ENCODE results near the gene RUNX1. TPM values are rescaled to one million over a fixed set of nuclear protein-coding genes. Genes with fewer than 3 reads are reported as not detected.

Gene RUNX1
- total and polyA plus RNA-seq, 2 of the 13 experiments (the other 11 are each of a cell fraction or from before 2014, with no cell fraction given), result 5.4 to 6.4 TPM

DNA sequence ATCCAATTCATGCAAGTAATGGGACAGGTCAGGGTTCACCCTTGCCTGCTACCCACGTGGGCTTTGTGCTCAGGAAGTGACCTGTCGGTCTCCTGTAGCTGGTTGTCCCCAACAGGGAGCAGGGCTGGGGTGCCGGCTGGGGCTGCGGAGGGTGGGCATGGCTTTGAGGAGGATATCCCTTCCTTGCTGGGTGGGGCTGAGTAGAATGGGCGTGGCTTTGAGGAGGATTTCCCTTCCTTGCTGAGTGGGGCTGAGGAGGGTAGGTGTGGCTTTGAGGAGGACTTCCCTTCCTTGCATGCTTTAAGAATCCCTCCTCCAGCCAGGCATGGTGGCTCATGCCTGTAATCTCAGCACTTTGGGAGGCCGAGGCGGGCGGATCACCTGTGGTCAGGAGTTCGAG lies 229.1 kb downstream of the RUNX1 start (continued):
- TF ChIP-seq ATAD3A (CRISPR knock-in tag; IDR thresholded peaks at IDR 0.05), result no peak
- 0 out of 2 replicates have a peak, but pooled peaks have one; percentile 21 for TF ChIP-seq NR2F6 (IDR thresholded peaks at IDR 0.05)
- peak; percentile 47; the same call in 1 of the 2 replicates for TF ChIP-seq NR2F6 (CRISPR knock-in tag; IDR thresholded peaks at IDR 0.05)
- TF ChIP-seq, protein P1, sequence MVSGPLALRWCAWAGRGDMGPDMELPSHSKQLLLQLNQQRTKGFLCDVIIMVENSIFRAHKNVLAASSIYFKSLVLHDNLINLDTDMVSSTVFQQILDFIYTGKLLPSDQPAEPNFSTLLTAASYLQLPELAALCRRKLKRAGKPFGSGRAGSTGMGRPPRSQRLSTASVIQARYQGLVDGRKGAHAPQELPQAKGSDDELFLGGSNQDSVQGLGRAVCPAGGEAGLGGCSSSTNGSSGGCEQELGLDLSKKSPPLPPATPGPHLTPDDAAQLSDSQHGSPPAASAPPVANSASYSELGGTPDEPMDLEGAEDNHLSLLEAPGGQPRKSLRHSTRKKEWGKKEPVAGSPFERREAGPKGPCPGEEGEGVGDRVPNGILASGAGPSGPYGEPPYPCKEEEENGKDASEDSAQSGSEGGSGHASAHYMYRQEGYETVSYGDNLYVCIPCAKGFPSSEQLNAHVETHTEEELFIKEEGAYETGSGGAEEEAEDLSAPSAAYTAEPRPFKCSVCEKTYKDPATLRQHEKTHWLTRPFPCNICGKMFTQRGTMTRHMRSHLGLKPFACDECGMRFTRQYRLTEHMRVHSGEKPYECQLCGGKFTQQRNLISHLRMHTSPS (CRISPR knock-in tag; IDR thresholded peaks at IDR 0.05; ENCODE audit: low read depth), result no peak
- 0 out of 2 replicates have a peak, but pooled peaks have one; percentile 16 for TF ChIP-seq HOXA3 (CRISPR knock-in tag; IDR thresholded peaks at IDR 0.05)
- TF ChIP-seq ZNF781 (CRISPR knock-in tag; IDR thresholded peaks at IDR 0.05; ENCODE audit: borderline replicate concordance, not compliant biosample characterization), result no peak
- TF ChIP-seq, protein P2, sequence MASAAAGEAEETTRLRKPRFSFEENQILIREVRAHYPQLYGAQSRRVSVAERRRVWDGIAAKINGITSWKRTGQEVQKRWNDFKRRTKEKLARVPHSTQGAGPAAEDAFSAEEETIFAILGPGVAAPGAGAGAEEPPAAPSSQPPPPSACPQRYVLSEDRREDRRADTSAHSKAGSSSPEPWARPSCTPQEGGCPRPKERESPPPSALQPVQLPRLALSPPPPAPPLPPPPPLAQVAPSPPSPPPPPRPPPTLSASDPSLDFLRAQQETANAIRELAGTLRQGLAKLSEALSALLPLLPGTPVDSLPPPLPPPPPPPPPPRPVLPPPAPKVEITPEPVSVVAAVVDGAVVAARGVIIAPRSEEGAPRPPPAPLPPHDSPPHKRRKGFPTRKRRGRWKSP (CRISPR knock-in tag; IDR thresholded peaks at IDR 0.05), result no peak
- TF ChIP-seq SALL1 (CRISPR knock-in tag; IDR thresholded peaks at IDR 0.05), result 0 out of 2 replicates have a peak, but pooled peaks have one; percentile 12
- TF ChIP-seq, protein P3, sequence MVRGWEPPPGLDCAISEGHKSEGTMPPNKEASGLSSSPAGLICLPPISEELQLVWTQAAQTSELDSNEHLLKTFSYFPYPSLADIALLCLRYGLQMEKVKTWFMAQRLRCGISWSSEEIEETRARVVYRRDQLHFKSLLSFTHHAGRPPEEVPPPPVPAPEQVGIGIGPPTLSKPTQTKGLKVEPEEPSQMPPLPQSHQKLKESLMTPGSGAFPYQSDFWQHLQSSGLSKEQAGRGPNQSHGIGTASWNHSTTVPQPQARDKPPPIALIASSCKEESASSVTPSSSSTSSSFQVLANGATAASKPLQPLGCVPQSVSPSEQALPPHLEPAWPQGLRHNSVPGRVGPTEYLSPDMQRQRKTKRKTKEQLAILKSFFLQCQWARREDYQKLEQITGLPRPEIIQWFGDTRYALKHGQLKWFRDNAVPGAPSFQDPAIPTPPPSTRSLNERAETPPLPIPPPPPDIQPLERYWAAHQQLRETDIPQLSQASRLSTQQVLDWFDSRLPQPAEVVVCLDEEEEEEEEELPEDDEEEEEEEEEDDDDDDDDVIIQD (CRISPR knock-in tag; IDR thresholded peaks at IDR 0.05; ENCODE audit: low read depth), result 0 out of 2 replicates have a peak, but pooled peaks have one; percentile 23
- peak; percentile 50 for TF ChIP-seq SAP130 (CRISPR knock-in tag; IDR thresholded peaks at IDR 0.05; ENCODE audit: low read depth)
- no peak for TF ChIP-seq PAF1 (CRISPR knock-in tag; IDR thresholded peaks at IDR 0.05)

All from HepG2 (cell line).